HG02884 (cell line): ENCODE results near the gene SOS1.
"Not testable (repeated sequence)": the region's sequence is repeated elsewhere in the genome, so short reads cannot be mapped to it uniquely, and the experiment has no call there.

Experiments used
- ATAC-seq: cut with Tn5 transposase; IDR thresholded peaks from one replicate; pipeline ENCODE4 v1.9.1; 2021; ENCODE audit warnings: mild to moderate bottlenecking, moderate library complexity; ENCODE audit not compliant: unreplicated experiment

The SOS1 gene

GRCh38 chr2:39120771-39121522, at the start of gene SOS1:
SOS1 (minus strand) TSS chr2:39121051; CDS start chr2:39120422, 629 bp downstream.
- ATAC-seq, result peak; percentile 40

- ATAC-seq, result no peak
These were observed 43.2 kb upstream of the SOS1 start for GRCh38 chr2:39164089-39164488.

- ATAC-seq, result no peak
These were observed 40.1 kb upstream of the SOS1 start for GRCh38 chr2:39160982-39161381.

- ATAC-seq, result no peak
These were observed 38.4 kb upstream of the SOS1 start for GRCh38 chr2:39159283-39159682.

GRCh38 chr2:39158351-39158750, 37.5 kb upstream of the SOS1 start:
- ATAC-seq, result no peak

- ATAC-seq, result no peak
These were observed 36.0 kb upstream of the SOS1 start for GRCh38 chr2:39156846-39157245.

GRCh38 chr2:39156107-39156506, 35.3 kb upstream of the SOS1 start:
- ATAC-seq, result no peak

GRCh38 chr2:39155573-39155972, 34.7 kb upstream of the SOS1 start:
- ATAC-seq, result not testable (repeated sequence)

- no peak for ATAC-seq
These were observed 34.1 kb upstream of the SOS1 start for GRCh38 chr2:39154944-39155343.

GRCh38 chr2:39153312-39153711, 32.5 kb upstream of the SOS1 start:
- ATAC-seq, result no peak

- ATAC-seq, result no peak
These were observed 31.7 kb upstream of the SOS1 start for GRCh38 chr2:39152504-39152903.

- ATAC-seq, result no peak
These were observed 30.1 kb upstream of the SOS1 start for GRCh38 chr2:39150890-39151497.

GRCh38 chr2:39150102-39150562, 29.3 kb upstream of the SOS1 start:
- ATAC-seq, result no peak

- ATAC-seq, result no peak
These were observed 25.8 kb upstream of the SOS1 start for GRCh38 chr2:39146630-39147029.

GRCh38 chr2:39145906-39146421, 25.1 kb upstream of the SOS1 start:
- ATAC-seq, result no peak

- no peak for ATAC-seq
These were observed 23.6 kb upstream of the SOS1 start for GRCh38 chr2:39144416-39144815.

- no peak for ATAC-seq
These were observed 22.2 kb upstream of the SOS1 start for GRCh38 chr2:39142904-39143605.

GRCh38 chr2:39141334-39142271, 20.8 kb upstream of the SOS1 start:
- no peak for ATAC-seq

GRCh38 chr2:39140948-39141333, 20.1 kb upstream of the SOS1 start:
- ATAC-seq, result not testable (repeated sequence)

- no peak for ATAC-seq
These were observed 19.5 kb upstream of the SOS1 start for GRCh38 chr2:39140322-39140847.
